Measurements from ENCODE around the gene KRTAP19-6.
"Not testable (repeated sequence)": the region's sequence is repeated elsewhere in the genome, so short reads cannot be mapped to it uniquely, and the experiment has no call there.

Gene KRTAP19-6

GRCh38 chr21:30541764-30542163 lies at the start of gene KRTAP19-6:
Gene KRTAP19-6, minus strand, starts transcription at chr21:30541864. Its CDS starts 31 bp downstream, at chr21:30541833.
- DNase-seq = no peak

GRCh38 chr21:30590297-30590696 lies 48.6 kb upstream of the KRTAP19-6 start, which contains the start of gene KRTAP22-2:
Gene KRTAP22-2, minus strand, starts transcription at chr21:30590397.
- no peak for DNase-seq

GRCh38 chr21:30582870-30583269 lies 41.2 kb upstream of the KRTAP19-6 start:
- DNase-seq = no peak

- no peak for DNase-seq
Observed at GRCh38 chr21:30580132-30580531, 38.5 kb upstream of the KRTAP19-6 start.

- DNase-seq = no peak
Observed at GRCh38 chr21:30579346-30579745, 37.7 kb upstream of the KRTAP19-6 start.

- DNase-seq = no peak
Observed at GRCh38 chr21:30577766-30578165, 36.1 kb upstream of the KRTAP19-6 start.

GRCh38 chr21:30567617-30568016 lies 26.0 kb upstream of the KRTAP19-6 start:
- DNase-seq = no peak

- DNase-seq = no peak
Observed at GRCh38 chr21:30563630-30564029, 22.0 kb upstream of the KRTAP19-6 start.

GRCh38 chr21:30563072-30563471 lies 21.4 kb upstream of the KRTAP19-6 start:
- DNase-seq = no peak

GRCh38 chr21:30561957-30562356 lies 20.3 kb upstream of the KRTAP19-6 start:
- DNase-seq = no peak

- no peak for DNase-seq
Observed at GRCh38 chr21:30561264-30561895, 19.7 kb upstream of the KRTAP19-6 start, which contains the start of gene KRTAP19-7. Gene KRTAP19-7, minus strand, starts transcription at chr21:30561314. Its CDS starts 25 bp downstream, at chr21:30561289.

GRCh38 chr21:30555095-30555494 lies 13.4 kb upstream of the KRTAP19-6 start:
- no peak for DNase-seq

- DNase-seq = no peak
Observed at GRCh38 chr21:30552782-30553181, 11.1 kb upstream of the KRTAP19-6 start.

- DNase-seq = no peak
Observed at GRCh38 chr21:30518876-30519275, 22.8 kb downstream of the KRTAP19-6 start.

GRCh38 chr21:30515681-30516080 lies 26.0 kb downstream of the KRTAP19-6 start:
- no peak for DNase-seq

GRCh38 chr21:30505621-30506205 lies 36.0 kb downstream of the KRTAP19-6 start:
- DNase-seq = not testable (repeated sequence)

- no peak for DNase-seq
Observed at GRCh38 chr21:30502041-30502440, 39.6 kb downstream of the KRTAP19-6 start, which contains the start of gene KRTAP19-5. Gene KRTAP19-5, minus strand, starts transcription at chr21:30502141. Its CDS starts 51 bp downstream, at chr21:30502090.

- no peak for DNase-seq
Observed at GRCh38 chr21:30497065-30497464, 44.6 kb downstream of the KRTAP19-6 start, which contains the start of gene KRTAP19-4. Gene KRTAP19-4, minus strand, starts transcription at chr21:30497165. Its CDS starts 55 bp downstream, at chr21:30497110.

- DNase-seq = no peak
Observed at GRCh38 chr21:30491963-30492428, 49.7 kb downstream of the KRTAP19-6 start, which contains the start of gene KRTAP19-3. Gene KRTAP19-3, minus strand, starts transcription at chr21:30492013. Its CDS starts 56 bp downstream, at chr21:30491957.
